ENCODE measurements around the gene INF2.

The INF2 gene

GRCh38 chr14:104755621-104756020 is 66.2 kb downstream of the INF2 start:
- Mint-ChIP-seq H3K9me3 (peaks cover 11% of the 10 kb centered on the region), H3K4me3 (no peak overlapping the region), H3K4me1 (peaks cover 19% of the 10 kb centered on the region), H3K27me3 (ENCODE audit: low read depth, poor library complexity) (peaks cover 4% of the 10 kb centered on the region), H3K36me3 (ENCODE audit: low read depth) (peaks cover 19% of the 10 kb centered on the region), H3K27ac (no peak overlapping the region)
- TF ChIP-seq CTCF (IDR thresholded peaks at IDR 0.05) = no peak
- DNase-seq = no peak

GRCh38 chr14:104756477-104757237 is 67.2 kb downstream of the INF2 start:
- Mint-ChIP-seq H3K4me1 (peaks cover 19% of the 10 kb centered on the region), H3K27me3 (ENCODE audit: low read depth, poor library complexity) (peaks cover 4% of the 10 kb centered on the region), H3K27ac (no peak overlapping the region), H3K9me3 (peaks cover 5% of the 10 kb centered on the region), H3K36me3 (ENCODE audit: low read depth) (peaks cover 24% of the 10 kb centered on the region), H3K4me3 (no peak overlapping the region)
- no peak for DNase-seq
- TF ChIP-seq CTCF (IDR thresholded peaks at IDR 0.05) = no peak

GRCh38 chr14:104757238-104757585 is 67.8 kb downstream of the INF2 start:
- TF ChIP-seq CTCF (IDR thresholded peaks at IDR 0.05) = no peak
- H3K4me1 Mint-ChIP-seq = peaks cover 19% of the 10 kb centered on the region
- no peak for DNase-seq
- peaks cover 30% of the 10 kb centered on the region for H3K36me3 Mint-ChIP-seq (ENCODE audit: low read depth)
- H3K27ac Mint-ChIP-seq = no peak overlapping the region
- no peak overlapping the region for H3K4me3 Mint-ChIP-seq
- peaks cover 4% of the 10 kb centered on the region for H3K27me3 Mint-ChIP-seq (ENCODE audit: low read depth, poor library complexity)
- H3K9me3 Mint-ChIP-seq = peaks cover 8% of the 10 kb centered on the region

- Mint-ChIP-seq H3K36me3 (ENCODE audit: low read depth) (peaks cover 36% of the 10 kb centered on the region), H3K4me1 (peaks cover 19% of the 10 kb centered on the region), H3K4me3 (no peak overlapping the region)
Measured at GRCh38 chr14:104757681-104758392, 68.4 kb downstream of the INF2 start.

GRCh38 chr14:104758981-104759969 is 69.9 kb downstream of the INF2 start:
- Mint-ChIP-seq H3K36me3 (ENCODE audit: low read depth) (peaks cover 44% of the 10 kb centered on the region), H3K4me1 (peaks cover 11% of the 10 kb centered on the region), H3K4me3 (no peak overlapping the region)

More at GRCh38 chr14:104757681-104758392, 68.4 kb downstream of the INF2 start:
- Mint-ChIP-seq H3K27ac (no peak overlapping the region), H3K27me3 (ENCODE audit: low read depth, poor library complexity) (peaks cover 5% of the 10 kb centered on the region), H3K9me3 (peaks cover 6% of the 10 kb centered on the region)
- DNase-seq = no peak
- no peak for TF ChIP-seq CTCF (IDR thresholded peaks at IDR 0.05)

More at GRCh38 chr14:104758981-104759969, 69.9 kb downstream of the INF2 start:
- H3K27ac Mint-ChIP-seq = no peak overlapping the region
- TF ChIP-seq CTCF (IDR thresholded peaks at IDR 0.05) = no peak
- H3K9me3 Mint-ChIP-seq = peaks cover 9% of the 10 kb centered on the region
- no peak for DNase-seq
- peaks cover 3% of the 10 kb centered on the region for H3K27me3 Mint-ChIP-seq (ENCODE audit: low read depth, poor library complexity)

Measured in nephron progenitor cell (in vitro differentiated cells).